Neuron (in vitro differentiated cells): Measurements from ENCODE around the gene DLGAP1.

Source experiments
- H2AFZ ChIP-seq: one replicate; pipeline ENCODE4 v1.6.1; 2013; ENCODE audit warnings: low read depth, mild to moderate bottlenecking, inconsistent platforms, low read length, moderate library complexity
- H3K27me3 ChIP-seq: one replicate; pipeline ENCODE4 v1.6.1; 2013; ENCODE audit warnings: low read length; ENCODE audit not compliant: insufficient read depth
- H3K36me3 ChIP-seq: one replicate; pipeline ENCODE4 v1.6.1; 2013; ENCODE audit warnings: low read length; ENCODE audit not compliant: insufficient read depth
- H3K4me1 ChIP-seq: one replicate; pipeline ENCODE4 v1.6.1; 2013; ENCODE audit warnings: low read length; ENCODE audit not compliant: insufficient read depth
- H3K4me3 ChIP-seq: 2 replicates; pipeline ENCODE4 v1.5.1; 2013; ENCODE audit warnings: mild to moderate bottlenecking, low read length, moderate library complexity
- H3K9me3 ChIP-seq: one replicate; pipeline ENCODE4 v1.6.1; 2013; ENCODE audit warnings: low read length

DLGAP1 gene

GRCh38 chr18:3648200-3648599 is 806.9 kb downstream of the DLGAP1 start:
- Histone ChIP-seq H2AFZ (no peak overlapping the region), H3K27me3 (no peaks in the 10 kb centered on the region), H3K9me3 (no peaks in the 10 kb centered on the region), H3K4me3 (no peak overlapping the region), H3K4me1 (peaks cover 8% of the 10 kb centered on the region), H3K36me3 (no peaks in the 10 kb centered on the region)

- Histone ChIP-seq H3K4me1 (peaks cover 3% of the 10 kb centered on the region), H3K4me3 (no peak overlapping the region), H3K9me3 (no peaks in the 10 kb centered on the region), H3K27me3 (no peaks in the 10 kb centered on the region), H3K36me3 (no peaks in the 10 kb centered on the region), H2AFZ (no peak overlapping the region)
Observed at GRCh38 chr18:3647636-3648035, 807.5 kb downstream of the DLGAP1 start.

GRCh38 chr18:3645384-3646156 is 809.5 kb downstream of the DLGAP1 start:
- Histone ChIP-seq H3K9me3 (no peaks in the 10 kb centered on the region), H3K27me3 (no peaks in the 10 kb centered on the region), H3K4me1 (peaks cover 2% of the 10 kb centered on the region), H3K4me3 (no peak overlapping the region), H3K36me3 (no peaks in the 10 kb centered on the region), H2AFZ (no peak overlapping the region)

GRCh38 chr18:3634250-3634939 is 820.7 kb downstream of the DLGAP1 start:
- H3K9me3 ChIP-seq = no peaks in the 10 kb centered on the region
- no peaks in the 10 kb centered on the region for H3K4me1 ChIP-seq
- H3K4me3 ChIP-seq = no peak overlapping the region
- no peaks in the 10 kb centered on the region for H3K36me3 ChIP-seq
- H2AFZ ChIP-seq = no peak overlapping the region
- H3K27me3 ChIP-seq = no peaks in the 10 kb centered on the region

GRCh38 chr18:3631887-3632286 is 823.2 kb downstream of the DLGAP1 start:
- no peak overlapping the region for H2AFZ ChIP-seq
- H3K27me3 ChIP-seq = no peaks in the 10 kb centered on the region
- H3K9me3 ChIP-seq = no peaks in the 10 kb centered on the region
- no peaks in the 10 kb centered on the region for H3K4me1 ChIP-seq
- no peaks in the 10 kb centered on the region for H3K36me3 ChIP-seq
- no peak overlapping the region for H3K4me3 ChIP-seq

- H3K4me1 ChIP-seq = peaks cover 21% of the 10 kb centered on the region
- no peak overlapping the region for H3K4me3 ChIP-seq
- H3K36me3 ChIP-seq = no peaks in the 10 kb centered on the region
- H2AFZ ChIP-seq = no peak overlapping the region
- no peaks in the 10 kb centered on the region for H3K27me3 ChIP-seq
- H3K9me3 ChIP-seq = no peaks in the 10 kb centered on the region
Observed at GRCh38 chr18:3626929-3627458, 828.1 kb downstream of the DLGAP1 start.

GRCh38 chr18:3625742-3626091 is 829.4 kb downstream of the DLGAP1 start:
- Histone ChIP-seq H3K4me3 (no peak overlapping the region), H2AFZ (no peak overlapping the region), H3K9me3 (no peaks in the 10 kb centered on the region), H3K4me1 (peaks cover 21% of the 10 kb centered on the region), H3K27me3 (no peaks in the 10 kb centered on the region), H3K36me3 (no peaks in the 10 kb centered on the region)

- peaks cover 21% of the 10 kb centered on the region for H3K4me1 ChIP-seq
- no peak overlapping the region for H3K4me3 ChIP-seq
- H3K36me3 ChIP-seq = no peaks in the 10 kb centered on the region
- H3K9me3 ChIP-seq = no peaks in the 10 kb centered on the region
- H2AFZ ChIP-seq = no peak overlapping the region
- H3K27me3 ChIP-seq = no peaks in the 10 kb centered on the region
Observed at GRCh38 chr18:3624935-3625741, 830.0 kb downstream of the DLGAP1 start.

GRCh38 chr18:3624546-3624934 is 830.6 kb downstream of the DLGAP1 start:
- H2AFZ ChIP-seq = no peak overlapping the region
- H3K4me1 ChIP-seq = peaks cover 21% of the 10 kb centered on the region
- no peaks in the 10 kb centered on the region for H3K9me3 ChIP-seq
- no peaks in the 10 kb centered on the region for H3K27me3 ChIP-seq
- no peaks in the 10 kb centered on the region for H3K36me3 ChIP-seq
- no peak overlapping the region for H3K4me3 ChIP-seq

GRCh38 chr18:3623769-3624545 is 831.1 kb downstream of the DLGAP1 start:
- H3K4me1 ChIP-seq = peaks cover 21% of the 10 kb centered on the region
- peak overlapping the region; percentile 1 for H2AFZ ChIP-seq
- no peaks in the 10 kb centered on the region for H3K36me3 ChIP-seq
- H3K27me3 ChIP-seq = no peaks in the 10 kb centered on the region
- H3K9me3 ChIP-seq = no peaks in the 10 kb centered on the region
- peak overlapping the region; percentile 28 for H3K4me3 ChIP-seq

- no peaks in the 10 kb centered on the region for H3K27me3 ChIP-seq
- H3K4me1 ChIP-seq = peaks cover 28% of the 10 kb centered on the region
- no peak overlapping the region for H3K4me3 ChIP-seq
Observed at GRCh38 chr18:3620146-3621119, 834.7 kb downstream of the DLGAP1 start.

GRCh38 chr18:3619746-3620145 is 835.4 kb downstream of the DLGAP1 start:
- Histone ChIP-seq H3K36me3 (no peaks in the 10 kb centered on the region), H3K4me3 (no peak overlapping the region), H3K4me1 (peaks cover 24% of the 10 kb centered on the region), H2AFZ (no peak overlapping the region), H3K9me3 (no peaks in the 10 kb centered on the region), H3K27me3 (no peaks in the 10 kb centered on the region)

More at GRCh38 chr18:3620146-3621119, 834.7 kb downstream of the DLGAP1 start:
- Histone ChIP-seq H2AFZ (no peak overlapping the region), H3K36me3 (no peaks in the 10 kb centered on the region), H3K9me3 (no peaks in the 10 kb centered on the region)
